ENCODE measurements around the gene ADAMTS9.

- TF ChIP-seq, protein P1, sequence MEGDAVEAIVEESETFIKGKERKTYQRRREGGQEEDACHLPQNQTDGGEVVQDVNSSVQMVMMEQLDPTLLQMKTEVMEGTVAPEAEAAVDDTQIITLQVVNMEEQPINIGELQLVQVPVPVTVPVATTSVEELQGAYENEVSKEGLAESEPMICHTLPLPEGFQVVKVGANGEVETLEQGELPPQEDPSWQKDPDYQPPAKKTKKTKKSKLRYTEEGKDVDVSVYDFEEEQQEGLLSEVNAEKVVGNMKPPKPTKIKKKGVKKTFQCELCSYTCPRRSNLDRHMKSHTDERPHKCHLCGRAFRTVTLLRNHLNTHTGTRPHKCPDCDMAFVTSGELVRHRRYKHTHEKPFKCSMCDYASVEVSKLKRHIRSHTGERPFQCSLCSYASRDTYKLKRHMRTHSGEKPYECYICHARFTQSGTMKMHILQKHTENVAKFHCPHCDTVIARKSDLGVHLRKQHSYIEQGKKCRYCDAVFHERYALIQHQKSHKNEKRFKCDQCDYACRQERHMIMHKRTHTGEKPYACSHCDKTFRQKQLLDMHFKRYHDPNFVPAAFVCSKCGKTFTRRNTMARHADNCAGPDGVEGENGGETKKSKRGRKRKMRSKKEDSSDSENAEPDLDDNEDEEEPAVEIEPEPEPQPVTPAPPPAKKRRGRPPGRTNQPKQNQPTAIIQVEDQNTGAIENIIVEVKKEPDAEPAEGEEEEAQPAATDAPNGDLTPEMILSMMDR (IDR thresholded peaks at IDR 0.05): no peak
- no peak for TF ChIP-seq POLR2A (IDR thresholded peaks at IDR 0.05)
Measured at GRCh38 chr3:64696896-64697295, 9.1 kb upstream of the ADAMTS9 start.
